ENCODE measurements around the gene LTA4H.

LTA4H gene

GRCh38 chr12:95953000-95953399, 82.4 kb downstream of the LTA4H start:
- FAIRE-seq: no peak

GRCh38 chr12:95951515-95951914, 83.9 kb downstream of the LTA4H start:
- FAIRE-seq: no peak

Data from G401.6 (cell line).